ENCODE data around the gene TOR1B.

GRCh38 chr9:129822898-129823541, 20.0 kb downstream of the TOR1B start:
- TF ChIP-seq POLR2A (IDR thresholded peaks at IDR 0.05), result no peak
- TF ChIP-seq, protein P1, sequence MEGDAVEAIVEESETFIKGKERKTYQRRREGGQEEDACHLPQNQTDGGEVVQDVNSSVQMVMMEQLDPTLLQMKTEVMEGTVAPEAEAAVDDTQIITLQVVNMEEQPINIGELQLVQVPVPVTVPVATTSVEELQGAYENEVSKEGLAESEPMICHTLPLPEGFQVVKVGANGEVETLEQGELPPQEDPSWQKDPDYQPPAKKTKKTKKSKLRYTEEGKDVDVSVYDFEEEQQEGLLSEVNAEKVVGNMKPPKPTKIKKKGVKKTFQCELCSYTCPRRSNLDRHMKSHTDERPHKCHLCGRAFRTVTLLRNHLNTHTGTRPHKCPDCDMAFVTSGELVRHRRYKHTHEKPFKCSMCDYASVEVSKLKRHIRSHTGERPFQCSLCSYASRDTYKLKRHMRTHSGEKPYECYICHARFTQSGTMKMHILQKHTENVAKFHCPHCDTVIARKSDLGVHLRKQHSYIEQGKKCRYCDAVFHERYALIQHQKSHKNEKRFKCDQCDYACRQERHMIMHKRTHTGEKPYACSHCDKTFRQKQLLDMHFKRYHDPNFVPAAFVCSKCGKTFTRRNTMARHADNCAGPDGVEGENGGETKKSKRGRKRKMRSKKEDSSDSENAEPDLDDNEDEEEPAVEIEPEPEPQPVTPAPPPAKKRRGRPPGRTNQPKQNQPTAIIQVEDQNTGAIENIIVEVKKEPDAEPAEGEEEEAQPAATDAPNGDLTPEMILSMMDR (IDR thresholded peaks at IDR 0.05), result no peak

Measured in uterus (tissue), 2 donors.